Progenitor cell of endocrine pancreas (in vitro differentiated cells): ENCODE results near the gene GDPD5. TPM values are rescaled to one million over a fixed set of nuclear protein-coding genes. Genes with fewer than 3 reads are reported as not detected.

Experiments
- DNase-seq: peaks from one replicate; pipeline ENCODE4 v3.0.0; 2021; ENCODE audit warnings: low spot score; ENCODE audit not compliant: unreplicated experiment
- H3K27ac Mint-ChIP-seq: 2 replicates; pipeline ENCODE4 v1.8.0; 2021; ENCODE audit warnings: mild to moderate bottlenecking, moderate library complexity, mixed read lengths
- H3K27me3 Mint-ChIP-seq: 2 replicates; pipeline ENCODE4 v1.8.0; 2021; ENCODE audit warnings: mixed read lengths
- H3K36me3 Mint-ChIP-seq: 2 replicates; pipeline ENCODE4 v1.8.0; 2022; ENCODE audit warnings: mixed read lengths; ENCODE audit not compliant: insufficient read depth
- H3K4me1 Mint-ChIP-seq: 2 replicates; pipeline ENCODE4 v1.8.0; 2021; ENCODE audit warnings: low read depth, mixed read lengths
- H3K4me3 Mint-ChIP-seq: 2 replicates; pipeline ENCODE4 v1.8.0; 2021; ENCODE audit warnings: low read depth, mild to moderate bottlenecking, moderate library complexity, mixed read lengths
- H3K9me3 Mint-ChIP-seq: 2 replicates; pipeline ENCODE4 v1.8.0; 2021; ENCODE audit warnings: low read depth, mixed read lengths
- CTCF ChIP-seq: fragments of 200-600 bp; sonication (generic); IDR thresholded peaks from one replicate; pipeline ENCODE4 v1.5.0; 2021; ENCODE audit warnings: antibody characterized with exemption, mild to moderate bottlenecking; ENCODE audit not compliant: unreplicated experiment
- total RNA-seq: library from RNA; stranded (reverse); gene quantifications from 2 replicates; pipeline ENCODE4 v1.2.1, GENCODE V29; 2021

GDPD5 gene
- total RNA-seq, 1 donor from 2014 or later, result 32.4 TPM

- peaks cover 6% of the 10 kb centered on the region for H3K27me3 Mint-ChIP-seq
- no peaks in the 10 kb centered on the region for H3K36me3 Mint-ChIP-seq
- no peaks in the 10 kb centered on the region for H3K9me3 Mint-ChIP-seq
- no peak for TF ChIP-seq CTCF
- H3K27ac Mint-ChIP-seq, result no peak overlapping the region
- DNase-seq, result no peak
- H3K4me3 Mint-ChIP-seq, result no peak overlapping the region
- peaks cover 2% of the 10 kb centered on the region for H3K4me1 Mint-ChIP-seq
Observed at GRCh38 chr11:75499423-75500190, 26.1 kb downstream of the GDPD5 start.

- Mint-ChIP-seq H3K9me3 (no peaks in the 10 kb centered on the region), H3K27me3 (peaks cover 6% of the 10 kb centered on the region), H3K4me1 (peaks cover 2% of the 10 kb centered on the region), H3K4me3 (no peak overlapping the region), H3K27ac (no peak overlapping the region), H3K36me3 (no peaks in the 10 kb centered on the region)
- DNase-seq, result no peak
- no peak for TF ChIP-seq CTCF
Observed at GRCh38 chr11:75498556-75499255, 27.0 kb downstream of the GDPD5 start.

GRCh38 chr11:75497788-75498409 is 27.8 kb downstream of the GDPD5 start:
- no peak for TF ChIP-seq CTCF
- Mint-ChIP-seq H3K27me3 (peaks cover 6% of the 10 kb centered on the region), H3K4me1 (peaks cover 2% of the 10 kb centered on the region), H3K9me3 (no peaks in the 10 kb centered on the region), H3K36me3 (no peaks in the 10 kb centered on the region), H3K4me3 (no peak overlapping the region), H3K27ac (no peak overlapping the region)
- DNase-seq, result no peak

- TF ChIP-seq CTCF, result no peak
- DNase-seq, result no peak
- H3K4me1 Mint-ChIP-seq, result peaks cover 2% of the 10 kb centered on the region
- H3K27me3 Mint-ChIP-seq, result peaks cover 2% of the 10 kb centered on the region
- no peak overlapping the region for H3K27ac Mint-ChIP-seq
- no peaks in the 10 kb centered on the region for H3K9me3 Mint-ChIP-seq
- H3K4me3 Mint-ChIP-seq, result no peak overlapping the region
- H3K36me3 Mint-ChIP-seq, result no peaks in the 10 kb centered on the region
Observed at GRCh38 chr11:75496305-75496752, 29.4 kb downstream of the GDPD5 start.

- Mint-ChIP-seq H3K27me3 (peaks cover 2% of the 10 kb centered on the region), H3K4me1 (peaks cover 2% of the 10 kb centered on the region), H3K36me3 (no peaks in the 10 kb centered on the region), H3K27ac (no peak overlapping the region), H3K4me3 (no peak overlapping the region), H3K9me3 (no peaks in the 10 kb centered on the region)
- no peak for DNase-seq
- TF ChIP-seq CTCF, result no peak
Observed at GRCh38 chr11:75495749-75496304, 29.9 kb downstream of the GDPD5 start.
